Measurements from ENCODE around the gene ZC3H13. TPM values are rescaled to one million over a fixed set of nuclear protein-coding genes. Genes with fewer than 3 reads are reported as not detected.

The ZC3H13 gene
- total RNA-seq, 1 donor = 21.2 TPM

DNA sequence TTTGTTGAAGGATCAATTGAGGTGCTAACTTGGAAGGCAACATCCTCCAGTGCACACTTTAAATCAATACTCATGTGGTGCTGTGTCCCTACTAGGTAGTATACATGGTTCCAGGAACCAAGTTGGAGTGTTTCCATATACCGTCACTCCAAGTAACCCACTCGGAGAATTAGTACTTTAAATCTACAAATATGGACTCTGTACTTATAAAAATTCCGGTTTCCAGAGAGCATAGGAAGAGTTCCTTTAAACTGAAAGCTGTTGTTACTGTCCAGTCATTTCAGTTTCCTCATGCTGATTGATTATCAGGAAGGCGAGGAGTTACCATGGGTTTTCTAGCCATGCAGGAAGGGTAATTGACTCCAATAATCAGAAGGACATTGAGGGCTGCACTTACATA, 45.1 kb upstream of the ZC3H13 start:
- TF ChIP-seq, protein P1, sequence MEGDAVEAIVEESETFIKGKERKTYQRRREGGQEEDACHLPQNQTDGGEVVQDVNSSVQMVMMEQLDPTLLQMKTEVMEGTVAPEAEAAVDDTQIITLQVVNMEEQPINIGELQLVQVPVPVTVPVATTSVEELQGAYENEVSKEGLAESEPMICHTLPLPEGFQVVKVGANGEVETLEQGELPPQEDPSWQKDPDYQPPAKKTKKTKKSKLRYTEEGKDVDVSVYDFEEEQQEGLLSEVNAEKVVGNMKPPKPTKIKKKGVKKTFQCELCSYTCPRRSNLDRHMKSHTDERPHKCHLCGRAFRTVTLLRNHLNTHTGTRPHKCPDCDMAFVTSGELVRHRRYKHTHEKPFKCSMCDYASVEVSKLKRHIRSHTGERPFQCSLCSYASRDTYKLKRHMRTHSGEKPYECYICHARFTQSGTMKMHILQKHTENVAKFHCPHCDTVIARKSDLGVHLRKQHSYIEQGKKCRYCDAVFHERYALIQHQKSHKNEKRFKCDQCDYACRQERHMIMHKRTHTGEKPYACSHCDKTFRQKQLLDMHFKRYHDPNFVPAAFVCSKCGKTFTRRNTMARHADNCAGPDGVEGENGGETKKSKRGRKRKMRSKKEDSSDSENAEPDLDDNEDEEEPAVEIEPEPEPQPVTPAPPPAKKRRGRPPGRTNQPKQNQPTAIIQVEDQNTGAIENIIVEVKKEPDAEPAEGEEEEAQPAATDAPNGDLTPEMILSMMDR (IDR thresholded peaks at IDR 0.05; ENCODE audit: insufficient read depth, low read depth, low read length) = no peak
- H3K4me3 ChIP-seq (ENCODE audit: low read depth, low read length) = no peak overlapping the region
- no peak for DNase-seq (ENCODE audit: low read depth)

DNA sequence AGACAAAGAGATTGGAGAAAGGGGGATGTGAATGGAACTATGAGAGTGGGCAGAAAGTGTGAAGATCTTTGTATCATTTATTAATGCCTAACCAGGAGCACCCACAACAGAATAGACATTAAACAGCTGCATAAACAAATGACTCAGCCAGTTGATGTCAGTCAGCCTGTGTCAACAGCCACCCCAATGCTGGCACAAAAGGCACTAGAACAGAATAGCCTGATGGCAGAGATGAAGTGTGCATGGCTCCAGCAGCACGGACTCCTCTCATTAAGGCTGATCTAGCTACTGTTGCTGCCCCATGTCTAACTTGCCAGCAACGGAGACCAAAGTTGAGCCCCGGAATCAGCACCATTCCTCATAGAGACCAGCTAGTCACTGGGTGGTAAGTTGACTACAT, 44.5 kb upstream of the ZC3H13 start:
- no peak for DNase-seq (ENCODE audit: low read depth)
- no peak overlapping the region for H3K4me3 ChIP-seq (ENCODE audit: low read depth, low read length)
- TF ChIP-seq, protein P1 (IDR thresholded peaks at IDR 0.05; ENCODE audit: insufficient read depth, low read depth, low read length) = no peak

DNA sequence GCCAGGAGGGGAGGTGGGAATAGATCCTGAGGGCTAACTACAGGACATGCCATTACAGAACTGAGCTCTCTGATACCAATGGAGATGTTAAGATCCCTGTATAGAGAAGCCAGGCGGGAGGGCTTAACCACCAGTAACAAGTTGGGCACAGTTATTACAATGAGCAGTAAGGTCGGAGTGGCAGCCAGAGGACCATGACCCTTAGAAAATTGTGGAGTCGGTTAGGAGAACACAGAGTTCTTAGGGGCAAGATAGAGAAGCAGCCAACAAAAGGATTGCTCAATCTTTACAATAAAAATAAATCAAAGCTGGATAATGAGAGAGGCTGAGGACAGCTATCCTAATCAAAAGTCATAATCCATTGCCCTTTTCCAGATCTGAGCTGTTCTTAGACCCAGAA, 41.9 kb upstream of the ZC3H13 start:
- TF ChIP-seq, protein P1 (IDR thresholded peaks at IDR 0.05; ENCODE audit: insufficient read depth, low read depth, low read length) = no peak
- DNase-seq (ENCODE audit: low read depth) = no peak
- H3K4me3 ChIP-seq (ENCODE audit: low read depth, low read length) = no peak overlapping the region

DNA sequence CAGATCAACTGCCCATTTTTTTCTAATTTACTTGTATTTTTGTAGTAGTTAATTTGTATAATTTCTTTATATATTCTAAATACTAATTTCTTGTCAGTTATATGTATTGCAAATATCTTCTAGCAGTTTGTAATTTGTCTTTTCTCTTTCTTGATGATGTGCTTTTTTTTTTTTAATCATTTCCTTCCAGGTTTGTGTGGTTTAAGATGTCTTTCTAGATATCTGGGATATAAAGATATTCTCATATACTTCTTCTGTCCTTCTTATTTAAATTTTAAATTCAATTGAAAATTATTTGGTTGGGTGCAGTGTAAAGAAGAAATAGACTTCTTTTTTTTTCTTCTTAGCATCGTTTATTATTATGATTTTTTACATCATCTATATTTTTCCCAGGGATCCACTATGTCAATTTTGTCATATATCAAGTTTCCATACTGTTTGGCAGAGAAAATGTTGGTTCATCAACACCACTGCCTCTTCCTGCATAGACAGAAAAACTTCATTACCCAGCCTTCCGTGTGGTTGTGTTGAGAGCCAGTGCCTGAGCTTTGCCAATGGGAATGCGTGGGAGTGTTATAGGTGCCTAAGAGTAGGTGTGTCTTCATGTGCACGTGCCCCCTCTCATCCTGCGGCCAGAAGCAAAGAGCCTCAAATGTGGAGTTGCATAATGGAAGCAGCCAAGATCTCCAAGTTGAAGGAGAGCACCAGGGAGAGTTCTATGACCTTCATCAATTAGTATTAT, 36.4 kb upstream of the ZC3H13 start:
- H3K4me3 ChIP-seq (ENCODE audit: low read depth, low read length) = no peak overlapping the region
- no peak for DNase-seq (ENCODE audit: low read depth)
- TF ChIP-seq, protein P1 (IDR thresholded peaks at IDR 0.05; ENCODE audit: insufficient read depth, low read depth, low read length) = no peak

DNA sequence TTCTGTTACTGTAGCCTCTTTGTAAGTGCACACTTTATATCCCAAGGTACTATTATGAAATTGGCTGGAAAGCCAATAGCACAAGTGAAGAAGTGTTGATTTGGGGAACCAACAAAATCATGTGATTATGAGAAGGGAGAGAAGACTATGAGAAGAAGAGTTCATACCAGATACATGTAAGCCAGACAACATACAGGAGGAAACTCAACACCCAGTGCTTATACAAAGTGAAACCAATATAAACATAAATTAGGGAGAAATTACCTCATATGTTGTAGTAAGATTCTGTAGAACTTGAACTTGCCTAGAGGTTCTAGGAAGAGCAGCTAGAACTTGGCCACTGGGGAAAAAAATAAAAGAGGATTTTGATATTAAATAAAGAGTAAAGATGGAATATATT, 34.9 kb upstream of the ZC3H13 start:
- H3K4me3 ChIP-seq (ENCODE audit: low read depth, low read length) = no peak overlapping the region
- TF ChIP-seq, protein P1 (IDR thresholded peaks at IDR 0.05; ENCODE audit: insufficient read depth, low read depth, low read length) = no peak
- DNase-seq (ENCODE audit: low read depth) = no peak

DNA sequence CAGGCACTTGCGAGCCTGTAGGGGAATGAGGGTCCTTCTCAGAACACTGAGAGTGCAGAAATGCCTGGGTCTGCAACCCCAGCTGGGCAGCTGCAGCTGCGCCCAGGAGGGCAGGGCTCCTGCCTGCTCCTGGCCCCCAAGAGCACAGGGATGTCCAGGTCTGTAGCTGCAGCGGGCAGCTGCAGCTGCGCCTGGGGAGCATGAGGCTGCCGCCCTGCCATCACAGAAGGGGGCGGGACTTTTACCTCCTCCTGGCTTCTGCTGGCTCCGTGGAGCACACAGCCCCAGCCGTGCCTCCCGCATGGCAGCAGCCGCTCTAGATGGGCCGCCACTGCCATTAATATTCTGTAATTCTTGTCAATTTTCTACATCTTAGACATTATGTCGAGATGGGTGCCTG, 34.4 kb upstream of the ZC3H13 start:
- H3K4me3 ChIP-seq (ENCODE audit: low read depth, low read length) = no peak overlapping the region
- DNase-seq (ENCODE audit: low read depth) = no peak
- TF ChIP-seq, protein P1 (IDR thresholded peaks at IDR 0.05; ENCODE audit: insufficient read depth, low read depth, low read length) = no peak

DNA sequence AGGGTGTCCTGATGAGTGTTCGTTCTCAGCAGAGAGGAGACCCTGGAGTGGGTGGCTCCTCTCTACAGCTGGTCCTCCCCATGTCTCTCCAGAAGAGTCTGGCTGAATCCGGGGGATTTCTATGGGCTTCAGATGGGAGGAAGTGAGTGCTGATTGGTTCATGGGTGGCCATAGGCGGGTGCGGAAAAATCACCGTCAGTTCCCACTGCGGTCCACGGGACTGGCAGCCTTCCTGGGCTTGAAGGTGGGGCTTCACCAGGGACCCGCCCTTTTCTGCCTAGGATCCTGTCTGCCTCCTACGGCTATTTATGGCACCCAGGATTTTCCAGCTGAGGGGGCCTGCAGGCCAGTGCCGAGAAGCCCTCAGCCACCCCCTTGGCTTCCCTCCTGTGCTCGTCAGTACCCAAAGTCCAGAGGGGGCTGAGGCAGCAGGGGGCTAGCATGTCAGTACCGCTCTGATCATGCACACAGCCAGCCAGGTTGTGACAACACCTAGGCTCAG, 33.9 kb upstream of the ZC3H13 start:
- no peak overlapping the region for H3K4me3 ChIP-seq (ENCODE audit: low read depth, low read length)
- no peak for DNase-seq (ENCODE audit: low read depth)
- TF ChIP-seq, protein P1 (IDR thresholded peaks at IDR 0.05; ENCODE audit: insufficient read depth, low read depth, low read length) = no peak
